ENCODE measurements around the gene HLA-DRB1.

GRCh38 chr6:32627249-32627648 lies 37.6 kb upstream of the HLA-DRB1 start:
- TF ChIP-seq POLR2A (IDR thresholded peaks at IDR 0.05; ENCODE audit: low read length) (no peak), GATA1 (IDR thresholded peaks at IDR 0.05; ENCODE audit: low read depth, low read length) (no peak)

Data from erythroblast (primary cell).